Renal cortex interstitium (tissue), 11 donors: ENCODE data around the gene WBP1L. TPM values are rescaled to one million over a fixed set of nuclear protein-coding genes. Genes with fewer than 3 reads are reported as not detected.
"Not testable (repeated sequence)": the region's sequence is repeated elsewhere in the genome, so short reads cannot be mapped to it uniquely, and the experiment has no call there.

ENCODE experiments used
- DNase-seq, 11 donors: peaks; one replicate each; pipeline ENCODE4 v3.0.0-alpha.2; 2013; ENCODE audit warnings: low read depth in 9 of 11, low spot score in 4 of 11; ENCODE audit errors: extremely low read depth in 1 of 11
- polyA plus RNA-seq, 3 donors: library from polyadenylated mRNA; unstranded; fragments of 120-200 nt; gene quantifications; one replicate each; pipeline ENCODE4 v1.2.1, GENCODE V29; 2013; ENCODE audit not compliant: insufficient read length in 3 of 3

Gene WBP1L
- polyA plus RNA-seq, 3 donors = 40.9 to 48.8 (median 46.5) TPM

GRCh38 chr10:102744374-102745051 lies 765 bp downstream of the WBP1L start:
- no peak for DNase-seq

GRCh38 chr10:102745157-102745556 lies 1.4 kb downstream of the WBP1L start:
- DNase-seq = no peak

GRCh38 chr10:102752266-102752930 lies 8.7 kb downstream of the WBP1L start:
- no peak for DNase-seq

- DNase-seq = no peak
These were observed 9.4 kb downstream of the WBP1L start for GRCh38 chr10:102752934-102753664.

- DNase-seq = no peak
These were observed 10.0 kb downstream of the WBP1L start for GRCh38 chr10:102753718-102754117.

- DNase-seq = no peak
These were observed 13.6 kb downstream of the WBP1L start for GRCh38 chr10:102757323-102757722.

- DNase-seq = no peak
These were observed 14.6 kb downstream of the WBP1L start for GRCh38 chr10:102758240-102758932.

- DNase-seq = not testable (repeated sequence)
These were observed 15.2 kb downstream of the WBP1L start for GRCh38 chr10:102758933-102759262.

- no peak for DNase-seq
These were observed 15.9 kb downstream of the WBP1L start for GRCh38 chr10:102759497-102760210.

GRCh38 chr10:102761981-102762380 lies 18.2 kb downstream of the WBP1L start:
- DNase-seq = no peak

- DNase-seq = no peak
These were observed 18.8 kb downstream of the WBP1L start for GRCh38 chr10:102762401-102763015.

GRCh38 chr10:102763037-102763607 lies 19.4 kb downstream of the WBP1L start:
- no peak for DNase-seq

GRCh38 chr10:102764470-102765161 lies 20.9 kb downstream of the WBP1L start:
- no peak for DNase-seq

- DNase-seq = no peak
These were observed 21.6 kb downstream of the WBP1L start for GRCh38 chr10:102765336-102765735.

- no peak for DNase-seq
These were observed 23.8 kb downstream of the WBP1L start for GRCh38 chr10:102767428-102768160.

GRCh38 chr10:102769375-102770107 lies 25.8 kb downstream of the WBP1L start:
- no peak for DNase-seq

GRCh38 chr10:102770108-102770482 lies 26.3 kb downstream of the WBP1L start:
- no peak for DNase-seq
